Gastroesophageal sphincter (tissue), 3 donors: Measurements from ENCODE around the gene ADAMTS17.

Experiments used
- CTCF ChIP-seq, 4 experiments: fragments of 200-600 bp in 2 of 4; fragments of 450-650 bp in 2 of 4; sonication (generic) in 1 of 4; IDR thresholded peaks; one replicate each; pipeline ENCODE4 v1.5.1; 2017 to 2019; ENCODE audit warnings: antibody characterized with exemption in 4 of 4, mild to moderate bottlenecking in 2 of 4, moderate library complexity in 2 of 4
- EP300 ChIP-seq: sonication (generic); formaldehyde crosslinking; IDR thresholded peaks from one replicate; pipeline ENCODE4 v1.6.1; 2017; ENCODE audit warnings: antibody characterized with exemption, mild to moderate bottlenecking
- POLR2A ChIP-seq, 2 donors: fragments of 450-650 bp; IDR thresholded peaks; one replicate each; pipeline ENCODE4 v1.6.1; 2017; ENCODE audit warnings: antibody characterized with exemption in 2 of 2, mild to moderate bottlenecking in 2 of 2, moderate library complexity in 1 of 2
- POLR2AphosphoS5 ChIP-seq: sonication (generic); formaldehyde crosslinking; IDR thresholded peaks from one replicate; pipeline ENCODE4 v1.6.1; 2017; ENCODE audit warnings: antibody characterized with exemption

DNA sequence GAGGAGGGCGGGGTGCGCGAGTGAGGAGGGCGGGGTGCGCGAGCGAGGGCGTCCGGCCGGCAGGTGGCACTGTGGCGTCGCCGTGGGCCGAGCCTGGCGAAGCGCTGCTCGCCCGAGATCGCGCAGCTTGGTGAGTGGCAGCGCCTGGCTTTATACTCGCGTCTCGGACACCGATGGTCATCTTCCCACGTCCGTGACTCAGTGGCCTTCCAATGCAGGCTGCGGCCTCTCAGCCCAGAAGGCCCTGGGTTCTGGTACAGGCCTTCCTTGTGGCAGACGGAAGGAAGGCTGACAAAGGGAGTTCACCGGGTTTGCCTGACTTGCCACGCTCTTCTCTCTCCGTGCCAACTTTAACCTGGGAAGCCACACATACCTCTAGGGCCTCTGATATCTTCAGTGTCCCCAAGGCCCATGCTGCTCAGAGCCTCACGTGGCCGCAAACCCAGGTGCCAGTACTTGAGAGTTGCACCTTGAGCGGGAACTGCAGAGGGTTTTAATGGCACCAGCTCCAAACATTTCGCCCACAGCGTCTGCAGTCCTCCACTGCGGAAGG, 413.3 kb downstream of the ADAMTS17 start:
- TF ChIP-seq CTCF (IDR thresholded peaks at IDR 0.05) (peak; percentile 60 to 86 (median 78)), POLR2A (IDR thresholded peaks at IDR 0.05) (no peak), EP300 (no peak), POLR2AphosphoS5 (no peak)
